MCF 10A (cell line): ENCODE data around the gene NANOS1. TPM values are rescaled to one million over a fixed set of nuclear protein-coding genes. Genes with fewer than 3 reads are reported as not detected.
A peak's percentile ranks its signal among the peaks of the same experiment; 100 is the strongest.

Experiments
- BruUV-seq: library from RNA; stranded (reverse); fragments of 400-500 nt; replicated peaks from 2 replicates; lab custom pipeline; 2021; lab: Mats Ljungman, UMichigan
- CTCF ChIA-PET: fragments of 300-600 bp; sonication (Branson Sonifier 250); formaldehyde crosslinking; extraction: SDS; loops from one replicate; lab custom pipeline; 2021; ENCODE audit warnings: antibody characterized with exemption, inconsistent platforms; lab: Yijun Ruan, JAX
- POLR2A ChIA-PET: fragments of 300-600, 350-650 bp; sonication (Branson Sonifier 250); formaldehyde crosslinking; extraction: SDS; loops from one replicate; lab custom pipeline; 2020; ENCODE audit warnings: antibody characterized with exemption, inconsistent platforms; lab: Yijun Ruan, JAX
- DNase-seq: peaks from one replicate; pipeline ENCODE4 v3.0.0-alpha.2; 2018; ENCODE audit not compliant: unreplicated experiment
- H3K27ac Mint-ChIP-seq: one replicate; pipeline ENCODE4 v1.8.0; 2022; ENCODE audit warnings: mild to moderate bottlenecking, low read depth, mixed read lengths; ENCODE audit not compliant: unreplicated experiment
- H3K27me3 Mint-ChIP-seq: one replicate; pipeline ENCODE4 v1.8.0; 2022; ENCODE audit warnings: mixed read lengths; ENCODE audit not compliant: insufficient read depth, unreplicated experiment
- H3K36me3 Mint-ChIP-seq: one replicate; pipeline ENCODE4 v1.8.0; 2022; ENCODE audit warnings: mild to moderate bottlenecking, moderate library complexity, mixed read lengths; ENCODE audit not compliant: insufficient read depth, unreplicated experiment
- H3K4me1 Mint-ChIP-seq: one replicate; pipeline ENCODE4 v1.8.0; 2022; ENCODE audit warnings: mixed read lengths; ENCODE audit not compliant: insufficient read depth, unreplicated experiment
- H3K4me3 Mint-ChIP-seq: one replicate; pipeline ENCODE4 v1.8.0; 2022; ENCODE audit warnings: mild to moderate bottlenecking, moderate library complexity, mixed read lengths; ENCODE audit not compliant: unreplicated experiment
- H3K9me3 Mint-ChIP-seq: one replicate; pipeline ENCODE4 v1.8.0; 2022; ENCODE audit warnings: mixed read lengths; ENCODE audit not compliant: unreplicated experiment
- intact Hi-C: fragments of 100-400 bp; cut with micrococcal nuclease; formaldehyde crosslinking; loops from 2 replicates; pipeline ENCODE4 v1.14.1; 2022
- total RNA-seq: library from RNA; stranded (reverse); gene quantifications from 2 replicates; pipeline ENCODE4 v1.2.3, GENCODE V29; 2022
- TF ChIP-seq, protein P1 (sequence below): fragments of 200-600 bp; IDR thresholded peaks from one replicate; pipeline ENCODE4 v1.8.0; 2022; ENCODE audit warnings: antibody characterized with exemption, mild to moderate bottlenecking; ENCODE audit not compliant: unreplicated experiment

Gene NANOS1
- total RNA-seq, 1 experiment from 2014 or later: 2.2 TPM

DNA sequence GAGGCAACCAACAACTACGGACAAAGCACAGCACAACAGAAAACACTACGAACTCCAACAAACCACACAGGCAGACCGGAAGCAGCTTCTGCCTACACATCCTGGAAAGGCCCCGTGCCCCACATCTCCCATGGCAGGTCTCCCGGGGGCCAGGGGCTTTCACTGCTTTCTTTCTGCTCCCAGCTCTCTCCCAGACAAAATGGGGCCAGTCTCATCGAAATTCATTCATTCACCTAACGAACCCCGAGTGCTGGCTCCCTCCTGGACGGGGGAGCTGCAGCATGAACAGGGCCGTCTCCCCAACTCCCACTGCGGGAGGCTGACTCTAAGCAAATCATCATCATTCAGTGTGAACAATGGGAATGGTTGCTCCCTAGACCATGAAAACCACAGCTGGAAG is 47.6 kb upstream of the NANOS1 start:
- no peak for DNase-seq
- Mint-ChIP-seq H3K27me3 (no peaks in the 10 kb centered on the region), H3K9me3 (no peaks in the 10 kb centered on the region), H3K4me3 (no peak overlapping the region), H3K27ac (no peak overlapping the region), H3K36me3 (no peaks in the 10 kb centered on the region), H3K4me1 (no peaks in the 10 kb centered on the region)
- TF ChIP-seq, protein P1, sequence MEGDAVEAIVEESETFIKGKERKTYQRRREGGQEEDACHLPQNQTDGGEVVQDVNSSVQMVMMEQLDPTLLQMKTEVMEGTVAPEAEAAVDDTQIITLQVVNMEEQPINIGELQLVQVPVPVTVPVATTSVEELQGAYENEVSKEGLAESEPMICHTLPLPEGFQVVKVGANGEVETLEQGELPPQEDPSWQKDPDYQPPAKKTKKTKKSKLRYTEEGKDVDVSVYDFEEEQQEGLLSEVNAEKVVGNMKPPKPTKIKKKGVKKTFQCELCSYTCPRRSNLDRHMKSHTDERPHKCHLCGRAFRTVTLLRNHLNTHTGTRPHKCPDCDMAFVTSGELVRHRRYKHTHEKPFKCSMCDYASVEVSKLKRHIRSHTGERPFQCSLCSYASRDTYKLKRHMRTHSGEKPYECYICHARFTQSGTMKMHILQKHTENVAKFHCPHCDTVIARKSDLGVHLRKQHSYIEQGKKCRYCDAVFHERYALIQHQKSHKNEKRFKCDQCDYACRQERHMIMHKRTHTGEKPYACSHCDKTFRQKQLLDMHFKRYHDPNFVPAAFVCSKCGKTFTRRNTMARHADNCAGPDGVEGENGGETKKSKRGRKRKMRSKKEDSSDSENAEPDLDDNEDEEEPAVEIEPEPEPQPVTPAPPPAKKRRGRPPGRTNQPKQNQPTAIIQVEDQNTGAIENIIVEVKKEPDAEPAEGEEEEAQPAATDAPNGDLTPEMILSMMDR: no peak
- BruUV-seq: no TSS peak
- CTCF ChIA-PET: interaction anchor here (0.5 kb wide), 1 partner anchor 210 kb away, joined by 3 read pairs; no protein-coding TSS in a partner anchor
- POLR2A ChIA-PET: no interaction called here
- intact Hi-C loops: no loop called here

DNA sequence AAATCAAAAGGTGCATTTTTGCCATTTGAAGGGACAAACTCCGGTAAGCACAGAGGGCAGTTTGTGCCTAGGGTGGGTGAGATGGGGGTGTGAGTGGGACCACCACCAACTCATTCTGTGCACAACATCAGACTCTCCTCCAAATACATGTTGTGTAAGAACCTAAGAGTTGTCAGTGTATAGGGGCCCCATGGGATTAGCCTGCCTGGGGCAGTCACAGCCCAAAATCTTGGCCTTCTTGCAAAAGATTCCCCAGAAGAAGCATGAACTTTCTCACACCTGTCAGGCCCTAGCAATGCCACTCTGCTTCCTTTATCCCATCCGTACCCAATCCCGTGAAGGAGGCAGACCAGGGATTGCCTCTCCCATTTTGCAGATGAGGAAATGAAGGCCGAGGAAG is 47.1 kb upstream of the NANOS1 start:
- Mint-ChIP-seq H3K27me3 (no peaks in the 10 kb centered on the region), H3K27ac (no peak overlapping the region), H3K36me3 (no peaks in the 10 kb centered on the region), H3K4me1 (no peaks in the 10 kb centered on the region), H3K9me3 (no peaks in the 10 kb centered on the region), H3K4me3 (no peak overlapping the region)
- no TSS peak for BruUV-seq
- ChIA-PET CTCF (no interaction called here), POLR2A (no interaction called here)
- TF ChIP-seq, protein P1: no peak
- intact Hi-C loops: no loop called here
- no peak for DNase-seq

DNA sequence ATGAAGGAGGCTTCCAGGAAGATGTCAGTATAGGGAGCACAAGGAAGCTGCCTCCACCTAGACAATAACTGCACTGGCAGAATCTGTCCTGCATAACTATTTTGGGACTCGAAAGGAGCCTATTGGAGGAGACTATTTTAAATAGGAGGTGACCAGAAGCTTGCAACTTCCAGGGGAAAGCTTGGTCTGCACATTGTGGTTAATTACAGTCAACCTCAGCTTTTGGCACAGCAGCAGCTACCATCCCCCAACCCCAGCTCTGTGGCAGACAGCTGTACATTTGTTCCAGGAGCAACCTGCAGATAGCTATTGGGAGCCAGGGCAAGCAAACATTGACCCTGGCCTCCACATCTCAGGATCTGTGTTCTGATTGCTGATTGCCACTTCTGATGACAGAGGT is 46.3 kb upstream of the NANOS1 start:
- Mint-ChIP-seq H3K27me3 (no peaks in the 10 kb centered on the region), H3K9me3 (no peaks in the 10 kb centered on the region), H3K4me1 (no peaks in the 10 kb centered on the region), H3K4me3 (no peak overlapping the region), H3K27ac (no peak overlapping the region), H3K36me3 (no peaks in the 10 kb centered on the region)
- TF ChIP-seq, protein P1: no peak
- peak; percentile 29 for DNase-seq
- intact Hi-C loops: no loop called here
- CTCF ChIA-PET: interaction anchor here (0.6 kb wide), 1 partner anchor 58 kb away, joined by 3 read pairs; no protein-coding TSS in a partner anchor
- no TSS peak for BruUV-seq
- POLR2A ChIA-PET: interaction anchor here (0.8 kb wide), 1 partner anchor 14 kb away, joined by 3 read pairs; no protein-coding TSS in a partner anchor

DNA sequence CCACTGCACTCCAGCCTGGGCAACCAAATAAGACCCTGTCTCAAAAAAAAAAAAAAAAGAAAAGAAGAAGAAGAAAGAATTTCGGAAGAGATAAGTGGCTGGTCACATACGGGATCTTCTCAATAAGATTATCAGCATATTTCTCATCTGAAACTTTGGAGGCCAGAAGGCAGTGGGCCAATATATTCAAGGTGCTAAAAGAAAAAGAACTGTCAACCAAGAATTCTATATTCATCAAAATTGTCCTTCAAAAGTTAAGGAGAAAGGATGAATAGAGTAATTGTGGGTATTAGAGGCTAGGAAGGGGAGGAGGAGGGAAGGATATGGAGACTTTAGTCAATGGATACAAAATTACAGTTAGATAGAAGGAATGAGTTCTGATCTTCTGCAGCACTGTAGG is 43.9 kb upstream of the NANOS1 start:
- Mint-ChIP-seq H3K36me3 (no peaks in the 10 kb centered on the region), H3K4me1 (no peaks in the 10 kb centered on the region), H3K4me3 (no peak overlapping the region), H3K27me3 (no peaks in the 10 kb centered on the region), H3K27ac (no peak overlapping the region), H3K9me3 (no peaks in the 10 kb centered on the region)
- DNase-seq: no peak
- TF ChIP-seq, protein P1: no peak
- BruUV-seq: no TSS peak
- POLR2A ChIA-PET: no interaction called here
- CTCF ChIA-PET: interaction anchor here (0.6 to 1.2 kb wide), 2 partner anchors 8 to 17 kb away, joined by 4 to 5 read pairs; no protein-coding TSS in a partner anchor
- intact Hi-C loops: no loop called here
